ENCODE data around the gene CCN2. TPM values are rescaled to one million over a fixed set of nuclear protein-coding genes. Genes with fewer than 3 reads are reported as not detected.

Gene CCN2
- total RNA-seq, 3 donors from 2014 or later: 17.1 to 39.7 (median 39.4) TPM

DNA sequence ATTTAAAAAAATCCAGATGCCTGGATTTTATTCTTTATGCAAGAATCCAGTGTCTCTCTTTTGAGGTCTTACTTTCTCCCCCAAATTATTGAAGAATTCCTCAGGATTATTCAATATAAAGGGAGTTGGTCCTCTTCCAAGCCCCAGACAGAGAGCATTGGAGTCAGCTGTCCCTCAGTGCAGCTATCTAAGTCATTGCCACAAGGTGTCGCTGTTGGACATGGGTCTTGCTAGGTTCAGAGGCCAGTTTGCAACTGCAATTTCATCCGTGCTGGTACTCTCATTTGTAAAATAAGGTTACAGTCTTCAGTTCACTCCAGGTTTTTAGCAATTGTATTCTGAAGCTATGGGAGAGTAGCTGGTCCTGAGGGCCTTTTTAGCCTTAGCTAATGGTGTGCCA is 27.8 kb downstream of the CCN2 start:
- Histone ChIP-seq H3K36me3 (ENCODE audit: low read depth) (no peaks in the 10 kb centered on the region), H3K9me3 (peaks cover 8% of the 10 kb centered on the region), H3K4me1 (ENCODE audit: low read depth) (no peaks in the 10 kb centered on the region), H3K4me3 (no peak overlapping the region)
- ATAC-seq (peak; percentile 86), DNase-seq (peak in 2 of 3 donors; percentile 45 to 83)
- intact Hi-C loops (cut with DNase I, micrococcal nuclease): loop anchor here (2.0 to 10.0 kb wide), 2 partner anchors 237 to 291 kb away; no protein-coding TSS in a partner anchor
- TF ChIP-seq, protein P1, sequence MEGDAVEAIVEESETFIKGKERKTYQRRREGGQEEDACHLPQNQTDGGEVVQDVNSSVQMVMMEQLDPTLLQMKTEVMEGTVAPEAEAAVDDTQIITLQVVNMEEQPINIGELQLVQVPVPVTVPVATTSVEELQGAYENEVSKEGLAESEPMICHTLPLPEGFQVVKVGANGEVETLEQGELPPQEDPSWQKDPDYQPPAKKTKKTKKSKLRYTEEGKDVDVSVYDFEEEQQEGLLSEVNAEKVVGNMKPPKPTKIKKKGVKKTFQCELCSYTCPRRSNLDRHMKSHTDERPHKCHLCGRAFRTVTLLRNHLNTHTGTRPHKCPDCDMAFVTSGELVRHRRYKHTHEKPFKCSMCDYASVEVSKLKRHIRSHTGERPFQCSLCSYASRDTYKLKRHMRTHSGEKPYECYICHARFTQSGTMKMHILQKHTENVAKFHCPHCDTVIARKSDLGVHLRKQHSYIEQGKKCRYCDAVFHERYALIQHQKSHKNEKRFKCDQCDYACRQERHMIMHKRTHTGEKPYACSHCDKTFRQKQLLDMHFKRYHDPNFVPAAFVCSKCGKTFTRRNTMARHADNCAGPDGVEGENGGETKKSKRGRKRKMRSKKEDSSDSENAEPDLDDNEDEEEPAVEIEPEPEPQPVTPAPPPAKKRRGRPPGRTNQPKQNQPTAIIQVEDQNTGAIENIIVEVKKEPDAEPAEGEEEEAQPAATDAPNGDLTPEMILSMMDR (IDR thresholded peaks at IDR 0.05): peak; percentile 14

DNA sequence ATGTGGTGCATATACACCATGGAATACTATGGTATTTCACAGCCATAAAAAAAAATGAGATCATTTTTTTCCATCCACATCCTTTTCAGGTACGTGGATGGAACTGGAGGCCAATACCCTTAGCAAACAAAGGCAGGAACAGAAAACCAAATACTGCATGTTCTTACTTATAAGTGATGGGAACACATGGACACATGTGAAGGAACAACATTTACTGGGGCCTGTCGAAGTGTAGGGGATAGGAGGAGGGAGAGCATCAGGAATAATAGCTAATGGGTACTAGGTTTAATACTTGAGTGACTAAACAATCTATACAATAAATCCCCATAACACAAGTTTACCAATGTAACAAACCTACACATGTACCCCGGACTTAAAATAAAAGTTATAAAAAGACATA is 30.5 kb downstream of the CCN2 start:
- Histone ChIP-seq H3K4me3 (no peak overlapping the region), H3K36me3 (ENCODE audit: low read depth) (no peaks in the 10 kb centered on the region), H3K9me3 (peaks cover 8% of the 10 kb centered on the region), H3K4me1 (ENCODE audit: low read depth) (no peaks in the 10 kb centered on the region)
- ATAC-seq (no peak), DNase-seq (no peak)
- intact Hi-C loops (cut with DNase I, micrococcal nuclease): loop anchor here in 1 of 2 donors (10.0 kb wide), 1 partner anchor 294 kb away; no protein-coding TSS in a partner anchor
- TF ChIP-seq, protein P1 (IDR thresholded peaks at IDR 0.05): no peak

DNA sequence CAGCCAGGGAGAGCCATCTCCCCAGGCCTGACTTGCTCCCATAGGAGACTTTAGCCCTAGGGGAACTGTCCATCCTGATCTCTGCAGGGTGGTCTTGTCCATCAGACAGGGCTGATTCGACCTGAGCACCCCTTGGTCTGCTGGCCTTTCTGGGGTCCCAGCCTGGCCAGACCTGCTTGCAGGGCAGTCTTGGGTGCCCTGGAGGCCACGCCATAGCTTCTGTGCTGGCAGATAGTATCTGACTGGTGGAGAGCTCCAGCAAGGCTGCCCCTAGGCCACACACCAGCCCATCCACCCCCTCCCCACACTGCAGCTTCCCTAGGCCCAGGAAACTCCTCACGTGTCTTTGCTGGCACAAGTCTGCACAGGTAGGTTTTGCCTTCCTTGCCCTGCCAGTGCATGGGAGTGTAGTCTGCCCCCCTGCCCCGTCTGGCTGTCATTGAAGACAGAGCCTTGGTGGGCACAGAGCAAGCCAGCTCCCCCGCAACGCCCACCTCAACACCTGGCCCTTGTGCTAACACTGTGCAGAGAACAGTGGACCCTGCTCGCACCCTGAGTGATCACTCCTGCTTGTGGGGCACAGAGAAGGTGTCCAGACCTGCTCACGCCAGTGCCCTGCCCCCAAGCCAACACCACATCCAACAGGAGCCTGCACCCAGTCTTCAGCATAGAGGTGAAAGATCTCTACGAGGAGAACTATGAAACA is 32.4 kb downstream of the CCN2 start:
- H3K9me3 ChIP-seq: peaks cover 6% of the 10 kb centered on the region
- TF ChIP-seq, protein P1 (IDR thresholded peaks at IDR 0.05): no peak
- no peak overlapping the region for H3K4me3 ChIP-seq
- ATAC-seq (no peak), DNase-seq (no peak)
- H3K36me3 ChIP-seq (ENCODE audit: low read depth): no peaks in the 10 kb centered on the region
- intact Hi-C loops (cut with DNase I, micrococcal nuclease): loop anchor here in 1 of 2 donors (10.0 kb wide), 1 partner anchor 224 kb away; no protein-coding TSS in a partner anchor
- H3K4me1 ChIP-seq (ENCODE audit: low read depth): no peaks in the 10 kb centered on the region

DNA sequence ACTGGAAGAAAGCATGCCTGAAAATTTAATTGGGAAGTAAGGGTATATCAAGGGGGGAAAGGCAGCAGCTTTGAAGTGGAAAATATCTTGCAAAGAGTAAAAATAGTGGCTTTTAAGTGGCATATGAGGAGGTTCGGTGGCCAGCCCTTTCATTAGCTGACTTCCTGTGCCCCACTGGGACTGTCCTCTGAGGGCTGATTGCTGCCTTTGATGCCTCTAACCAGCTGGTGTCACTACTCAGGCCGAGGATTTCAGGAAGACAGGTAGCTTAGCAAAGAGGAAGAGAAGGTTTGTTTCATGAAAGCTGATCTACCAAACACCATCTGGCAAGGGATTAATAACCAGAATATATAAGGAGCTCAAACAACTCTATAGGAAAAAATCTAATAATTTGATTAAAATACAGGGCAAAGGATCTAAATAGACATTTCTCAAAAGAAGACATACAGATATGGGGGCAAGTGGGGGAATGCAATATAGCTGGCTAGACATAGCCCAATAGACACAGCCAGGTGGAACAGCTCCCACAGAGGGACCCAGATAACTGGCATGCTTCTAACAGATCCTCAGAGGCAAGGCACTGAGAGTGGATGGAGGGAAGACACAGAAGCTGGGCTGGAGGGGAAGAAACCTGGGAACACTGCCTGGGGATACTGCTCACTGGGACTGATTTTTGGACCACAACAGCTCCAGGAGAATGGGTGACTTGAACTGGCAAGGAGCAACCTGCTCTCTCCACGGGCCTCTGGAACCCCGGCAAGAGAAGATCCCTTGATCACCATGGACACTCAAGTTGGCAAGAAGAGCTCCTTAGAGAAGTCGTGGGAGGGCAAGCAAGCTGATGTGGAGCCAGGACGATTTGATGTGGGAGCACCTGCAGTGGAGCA is 33.2 kb downstream of the CCN2 start:
- Histone ChIP-seq H3K4me3 (no peak overlapping the region), H3K9me3 (no peaks in the 10 kb centered on the region), H3K36me3 (ENCODE audit: low read depth) (no peaks in the 10 kb centered on the region), H3K4me1 (ENCODE audit: low read depth) (no peaks in the 10 kb centered on the region)
- ATAC-seq (no peak), DNase-seq (no peak)
- intact Hi-C loops (cut with DNase I, micrococcal nuclease): loop anchor here in 1 of 2 donors (10.0 kb wide), 1 partner anchor 223 kb away; no protein-coding TSS in a partner anchor
- TF ChIP-seq, protein P1 (IDR thresholded peaks at IDR 0.05): no peak

DNA sequence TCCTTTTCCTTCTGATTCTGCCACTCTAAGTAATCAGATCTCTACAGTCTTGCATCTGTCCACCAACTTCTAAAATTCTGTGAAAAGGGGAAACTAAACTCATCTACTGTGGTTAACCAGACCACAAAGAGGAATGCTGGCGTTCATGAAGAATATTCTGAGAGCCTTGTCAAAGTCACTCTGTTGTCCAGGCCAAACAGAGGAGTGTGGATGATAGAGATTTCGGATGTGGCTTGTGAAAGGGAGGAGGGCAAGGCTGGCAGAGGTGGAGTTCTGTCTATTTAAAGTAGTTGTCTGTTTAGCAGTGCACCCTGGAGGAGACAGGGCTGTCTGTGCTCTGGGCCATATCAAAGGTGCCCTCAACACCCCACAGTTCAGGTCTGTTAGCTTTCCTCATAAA is 33.9 kb downstream of the CCN2 start:
- H3K9me3 ChIP-seq: no peaks in the 10 kb centered on the region
- no peak overlapping the region for H3K4me3 ChIP-seq
- intact Hi-C loops (cut with DNase I, micrococcal nuclease): loop anchor here in 1 of 2 donors (10.0 kb wide), 1 partner anchor 223 kb away; no protein-coding TSS in a partner anchor

More for the DNA sequence above, 33.9 kb downstream of the CCN2 start:
- Histone ChIP-seq H3K4me1 (ENCODE audit: low read depth) (peaks cover 2% of the 10 kb centered on the region), H3K36me3 (ENCODE audit: low read depth) (no peaks in the 10 kb centered on the region)
- ATAC-seq (no peak), DNase-seq (no peak)
- TF ChIP-seq, protein P1 (IDR thresholded peaks at IDR 0.05): no peak
